ENCODE results near the gene OCIAD2. TPM values are rescaled to one million over a fixed set of nuclear protein-coding genes. Genes with fewer than 3 reads are reported as not detected.

OCIAD2 gene
- total RNA-seq, 1 experiment from 2014 or later: 255 TPM

- ChIA-PET POLR2A (ENCODE audit: unreplicated experiment) (interaction anchor here (0.6 kb wide), 1 partner anchor 140 kb away, joined by 3 read pairs; no protein-coding TSS in a partner anchor), CTCF (no interaction called here)
- H3K4me2 ChIP-seq (ENCODE audit: low read length): no peak overlapping the region
- BruUV-seq (replicated peaks): no TSS peak
- no peaks in the 10 kb centered on the region for H3F3A ChIP-seq (ENCODE audit: low read length, unreplicated experiment)
- no peak overlapping the region for H3K4me3 ChIP-seq (ENCODE audit: low read length)
- H3K36me3 ChIP-seq (ENCODE audit: low read depth, low read length): no peaks in the 10 kb centered on the region; the same call in 1 of the 2 replicates
- H3K27me3 ChIP-seq (ENCODE audit: low read length): no peaks in the 10 kb centered on the region
- TF ChIP-seq EZH2 (IDR thresholded peaks at IDR 0.05; ENCODE audit: low read length, unreplicated experiment) (no peak), CTCF (conservative IDR thresholded peaks at IDR 0.05; ENCODE audit: low read depth, low read length) (no peak), EZH2phosphoT487 (IDR thresholded peaks at IDR 0.05; ENCODE audit: borderline replicate concordance, low read length) (no peak)
- H3K9ac ChIP-seq (ENCODE audit: low read length): no peak overlapping the region
- no peaks in the 10 kb centered on the region for H3K9me2 ChIP-seq (replicated peaks; ENCODE audit: low read length)
- ATAC-seq (no peak), DNase-seq (no peak)
- no peak overlapping the region for H2AFZ ChIP-seq (ENCODE audit: low read length)
- H4K20me1 ChIP-seq (ENCODE audit: low read length): no peaks in the 10 kb centered on the region
- H3K79me2 ChIP-seq (ENCODE audit: low read length): no peaks in the 10 kb centered on the region
- H3K4me1 ChIP-seq (ENCODE audit: insufficient read depth, low read length): peaks cover 14% of the 10 kb centered on the region
- H3K27ac ChIP-seq (ENCODE audit: low read length): no peak overlapping the region
- intact Hi-C loops (cut with micrococcal nuclease): no loop called here
- H3K9me3 ChIP-seq (ENCODE audit: low read length): no peaks in the 10 kb centered on the region
Observed at GRCh38 chr4:48937033-48937432, 30.5 kb upstream of the OCIAD2 start.

GRCh38 chr4:48931459-48931858 is 24.9 kb upstream of the OCIAD2 start:
- Histone ChIP-seq H3F3A (ENCODE audit: low read length, unreplicated experiment) (no peaks in the 10 kb centered on the region), H3K9me2 (replicated peaks; ENCODE audit: low read length) (no peaks in the 10 kb centered on the region), H3K9ac (ENCODE audit: low read length) (no peak overlapping the region), H3K36me3 (ENCODE audit: low read depth, low read length) (no peaks in the 10 kb centered on the region), H3K9me3 (ENCODE audit: low read length) (no peaks in the 10 kb centered on the region), H3K4me2 (ENCODE audit: low read length) (no peak overlapping the region), H3K79me2 (ENCODE audit: low read length) (no peaks in the 10 kb centered on the region), H3K27ac (ENCODE audit: low read length) (no peak overlapping the region), H3K4me3 (ENCODE audit: low read length) (no peak overlapping the region), H3K4me1 (ENCODE audit: insufficient read depth, low read length) (no peaks in the 10 kb centered on the region), H2AFZ (ENCODE audit: low read length) (no peak overlapping the region), H3K27me3 (ENCODE audit: low read length) (no peaks in the 10 kb centered on the region), H4K20me1 (ENCODE audit: low read length) (no peaks in the 10 kb centered on the region)
- no TSS peak for BruUV-seq (replicated peaks)
- DNase-seq (no peak), ATAC-seq (no peak)
- POLR2A ChIA-PET (ENCODE audit: unreplicated experiment): no interaction called here
- intact Hi-C loops (cut with micrococcal nuclease): no loop called here
- no peak for TF ChIP-seq EZH2 (IDR thresholded peaks at IDR 0.05; ENCODE audit: low read length, unreplicated experiment)
- no peak for TF ChIP-seq CTCF (conservative IDR thresholded peaks at IDR 0.05; ENCODE audit: low read depth, low read length)
- no peak for TF ChIP-seq EZH2phosphoT487 (IDR thresholded peaks at IDR 0.05; ENCODE audit: borderline replicate concordance, low read length)
- CTCF ChIA-PET: no interaction called here

- Histone ChIP-seq H4K20me1 (ENCODE audit: low read length) (no peaks in the 10 kb centered on the region), H3K4me1 (ENCODE audit: insufficient read depth, low read length) (no peaks in the 10 kb centered on the region), H3K4me2 (ENCODE audit: low read length) (no peak overlapping the region), H2AFZ (ENCODE audit: low read length) (no peak overlapping the region), H3K79me2 (ENCODE audit: low read length) (no peaks in the 10 kb centered on the region), H3K9me3 (ENCODE audit: low read length) (no peaks in the 10 kb centered on the region), H3K27ac (ENCODE audit: low read length) (no peak overlapping the region), H3F3A (ENCODE audit: low read length, unreplicated experiment) (no peaks in the 10 kb centered on the region), H3K9me2 (replicated peaks; ENCODE audit: low read length) (no peaks in the 10 kb centered on the region), H3K27me3 (ENCODE audit: low read length) (no peaks in the 10 kb centered on the region), H3K9ac (ENCODE audit: low read length) (no peak overlapping the region), H3K36me3 (ENCODE audit: low read depth, low read length) (no peaks in the 10 kb centered on the region), H3K4me3 (ENCODE audit: low read length) (no peak overlapping the region)
- no TSS peak for BruUV-seq (replicated peaks)
- 0 out of 2 replicates have a peak, but pooled peaks have one; percentile 12 for TF ChIP-seq CTCF (conservative IDR thresholded peaks at IDR 0.05; ENCODE audit: low read depth, low read length)
- no peak for TF ChIP-seq EZH2phosphoT487 (IDR thresholded peaks at IDR 0.05; ENCODE audit: borderline replicate concordance, low read length)
- TF ChIP-seq EZH2 (IDR thresholded peaks at IDR 0.05; ENCODE audit: low read length, unreplicated experiment): no peak
- DNase-seq (no peak), ATAC-seq (no peak)
- POLR2A ChIA-PET (ENCODE audit: unreplicated experiment): no interaction called here
- CTCF ChIA-PET: no interaction called here
- intact Hi-C loops (cut with micrococcal nuclease): no loop called here
Observed at GRCh38 chr4:48930654-48931053, 24.1 kb upstream of the OCIAD2 start.
